ENCODE measurements around the gene KCNMB2.
"Not testable (repeated sequence)": the region's sequence is repeated elsewhere in the genome, so short reads cannot be mapped to it uniquely, and the experiment has no call there.

The KCNMB2 gene

DNA sequence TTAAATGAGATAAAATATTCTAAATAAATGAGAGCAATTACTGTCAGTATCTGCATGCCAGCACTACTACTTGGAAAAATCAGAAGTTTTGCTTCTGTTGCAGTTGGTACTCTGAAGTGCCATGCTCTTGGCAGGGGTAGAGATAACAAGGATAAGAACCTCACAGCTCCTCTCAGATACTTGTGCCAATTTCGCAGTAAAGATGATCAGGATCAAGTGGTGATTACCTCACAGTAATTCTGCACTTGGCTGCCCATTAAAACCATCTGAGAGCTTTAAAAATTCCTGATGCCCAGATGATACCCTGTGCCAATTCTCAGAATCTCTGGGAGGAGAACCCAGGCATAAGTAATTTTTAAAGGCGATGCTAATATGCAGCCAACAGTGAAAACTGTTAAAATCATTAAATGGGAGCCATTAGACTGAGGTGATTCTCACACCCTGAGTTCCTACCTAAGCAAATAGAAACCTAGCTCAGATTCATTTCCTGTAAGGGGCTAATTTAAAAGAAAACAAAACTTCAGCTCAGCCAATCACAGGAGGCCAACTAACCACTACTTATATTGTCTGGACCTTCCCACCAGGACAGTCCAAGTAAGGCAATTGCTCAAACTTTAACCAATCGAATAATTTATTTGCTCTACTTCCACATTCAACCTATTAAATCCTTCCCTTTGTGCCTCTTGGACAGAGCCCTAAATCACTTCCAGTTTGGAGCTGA lies 171.2 kb downstream of the KCNMB2 start:
- no peak for DNase-seq

GRCh38 chr3:178709051-178709450 lies 172.8 kb downstream of the KCNMB2 start:
- no peak for DNase-seq

DNA sequence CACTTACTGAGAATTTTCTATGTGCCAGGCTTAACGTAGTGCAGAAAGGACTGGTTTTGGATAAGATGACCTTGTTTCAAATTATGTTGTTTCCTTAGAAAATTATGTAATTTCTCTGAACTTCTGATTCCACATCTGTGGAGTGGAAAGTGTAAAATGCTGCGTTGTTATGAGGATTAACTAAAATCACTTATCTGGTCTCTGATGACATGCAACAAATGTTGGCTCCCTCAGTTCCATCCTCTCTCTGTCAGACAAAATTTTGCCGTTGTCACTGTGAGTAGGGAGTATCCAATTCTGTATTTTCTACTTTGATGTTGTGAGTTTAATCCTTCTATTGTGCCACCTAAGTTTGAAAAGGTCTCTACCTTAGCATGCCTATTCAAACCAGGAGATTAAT lies 175.5 kb downstream of the KCNMB2 start:
- no peak for DNase-seq

- DNase-seq: no peak
Observed at GRCh38 chr3:178712247-178712646, 176.0 kb downstream of the KCNMB2 start.

DNA sequence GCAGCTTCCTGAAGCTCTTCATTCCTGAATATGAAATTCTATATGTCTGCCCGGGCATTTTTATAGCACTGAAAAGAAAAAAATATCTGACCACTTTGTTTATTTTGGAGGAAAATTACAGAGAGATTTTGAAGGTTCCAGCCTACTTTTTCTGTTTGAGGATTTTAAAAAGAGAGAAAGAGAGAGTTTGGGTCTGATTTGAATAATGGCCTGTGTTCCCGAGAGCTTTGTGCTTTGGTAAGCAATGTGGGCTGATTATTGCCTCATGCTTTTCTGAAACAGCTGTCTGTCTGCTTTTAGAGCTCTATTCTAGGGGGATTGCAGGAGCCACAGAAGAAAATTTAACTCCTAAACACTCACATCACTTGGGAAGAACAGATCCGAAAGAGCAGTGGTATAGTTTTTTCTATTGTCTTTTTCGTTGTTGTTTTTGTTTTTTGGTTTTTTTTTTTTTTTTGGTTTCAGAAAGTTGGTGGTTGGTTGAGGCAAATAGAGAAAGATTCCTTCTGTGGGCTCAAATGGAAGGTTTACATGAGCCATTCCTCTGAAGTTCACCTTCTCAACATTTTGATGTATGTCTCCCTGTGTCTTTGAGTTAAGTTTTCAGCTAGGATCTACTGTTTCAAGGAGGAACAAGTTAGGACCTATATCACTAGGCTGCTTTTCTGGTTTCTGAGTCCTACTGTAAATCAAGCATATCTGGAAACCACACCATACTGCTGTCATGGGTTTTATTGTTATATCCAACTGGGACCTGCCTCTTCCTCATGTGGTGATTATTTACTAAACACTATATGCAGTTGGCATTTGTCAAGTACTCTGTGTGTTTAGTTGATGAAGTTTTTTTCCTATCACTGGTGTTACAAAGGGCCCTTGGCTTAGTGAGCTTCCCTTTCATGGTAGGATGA lies 178.9 kb downstream of the KCNMB2 start:
- no peak for DNase-seq

DNA sequence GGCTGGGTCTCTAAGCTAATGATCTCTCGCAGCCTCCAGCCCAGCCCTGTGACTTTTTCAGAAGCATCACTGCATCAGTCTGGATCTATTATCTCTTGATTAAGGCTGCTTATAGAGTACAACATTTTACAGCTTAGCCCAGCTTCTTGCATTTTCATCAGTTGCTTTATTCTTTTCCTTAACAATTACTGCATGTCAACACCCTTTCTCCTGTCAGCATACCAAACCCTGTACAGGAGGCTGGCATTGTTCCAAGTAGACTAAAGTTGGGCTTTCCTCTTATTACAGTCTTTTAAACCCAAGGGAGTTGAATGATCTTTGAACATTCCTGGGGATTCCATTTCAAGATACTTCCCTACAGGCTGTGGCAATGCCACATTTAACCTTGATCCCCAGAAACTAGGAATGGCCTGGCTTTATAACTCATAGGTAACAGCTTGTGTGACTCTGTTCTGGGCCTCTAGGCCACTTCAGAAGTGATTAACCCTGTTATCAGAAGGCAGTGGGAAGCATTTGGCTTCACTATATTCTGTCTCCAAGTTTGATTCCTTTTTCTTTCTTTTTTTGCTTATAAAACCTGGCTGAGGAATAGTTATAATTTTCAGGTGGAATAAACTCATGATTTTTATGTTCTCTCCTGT lies 182.9 kb downstream of the KCNMB2 start:
- no peak for DNase-seq

- DNase-seq: no peak
Observed at GRCh38 chr3:178732824-178733223, 196.6 kb downstream of the KCNMB2 start.

DNA sequence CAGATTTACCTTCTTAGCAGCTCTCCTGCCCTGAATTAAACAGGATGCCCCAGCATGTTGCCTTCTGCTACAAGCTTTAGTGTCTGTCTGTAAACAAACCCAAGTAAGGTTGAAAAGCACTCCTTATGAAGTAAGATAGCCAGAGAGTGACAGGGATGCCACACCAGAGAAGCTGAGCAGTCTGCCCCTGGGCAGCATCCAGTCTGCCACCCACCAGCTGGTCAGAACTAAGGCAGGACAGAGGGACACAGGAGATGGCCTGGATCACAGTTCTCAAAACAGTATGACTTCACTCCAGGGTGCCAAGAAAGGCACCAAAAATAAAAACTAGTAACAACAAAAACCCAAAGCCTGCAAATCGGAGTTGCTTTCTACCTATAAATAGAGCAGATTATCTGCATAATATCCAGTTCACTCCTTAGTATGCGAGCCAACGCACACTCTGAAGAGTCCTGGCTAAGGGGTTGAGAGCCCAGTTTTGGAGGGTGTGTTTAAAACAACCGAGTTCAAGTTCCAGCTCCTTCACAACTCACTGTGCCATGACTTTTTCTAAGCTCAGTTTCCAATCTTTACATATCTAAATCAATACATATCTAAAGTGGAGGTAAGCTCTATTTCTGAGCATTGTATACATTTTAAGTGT lies 198.9 kb downstream of the KCNMB2 start:
- no peak for DNase-seq

GRCh38 chr3:178736300-178736699 lies 200.1 kb downstream of the KCNMB2 start:
- DNase-seq: no peak

- no peak for DNase-seq
Observed at GRCh38 chr3:178739720-178740119, 203.5 kb downstream of the KCNMB2 start.

GRCh38 chr3:178741020-178741419 lies 204.8 kb downstream of the KCNMB2 start:
- no peak for DNase-seq

DNA sequence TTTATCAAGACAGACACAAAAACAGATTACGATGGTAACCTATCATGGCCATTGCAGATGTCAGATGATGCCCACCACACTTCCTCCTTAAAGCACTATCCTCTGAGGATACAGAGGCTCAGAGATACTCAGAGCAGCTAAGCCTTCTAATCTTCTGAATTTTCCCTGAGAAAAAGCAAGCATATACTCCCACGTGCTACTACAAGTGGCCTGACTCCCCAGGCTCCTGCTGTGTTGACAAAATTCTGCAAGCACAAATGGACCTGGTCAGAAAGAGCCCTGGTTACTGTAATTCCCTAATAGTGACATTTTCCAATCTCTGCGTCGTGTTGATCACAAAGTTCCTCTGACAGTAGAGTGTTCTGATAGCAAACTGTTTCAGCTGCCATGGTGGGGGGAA lies 207.1 kb downstream of the KCNMB2 start:
- DNase-seq: no peak

DNA sequence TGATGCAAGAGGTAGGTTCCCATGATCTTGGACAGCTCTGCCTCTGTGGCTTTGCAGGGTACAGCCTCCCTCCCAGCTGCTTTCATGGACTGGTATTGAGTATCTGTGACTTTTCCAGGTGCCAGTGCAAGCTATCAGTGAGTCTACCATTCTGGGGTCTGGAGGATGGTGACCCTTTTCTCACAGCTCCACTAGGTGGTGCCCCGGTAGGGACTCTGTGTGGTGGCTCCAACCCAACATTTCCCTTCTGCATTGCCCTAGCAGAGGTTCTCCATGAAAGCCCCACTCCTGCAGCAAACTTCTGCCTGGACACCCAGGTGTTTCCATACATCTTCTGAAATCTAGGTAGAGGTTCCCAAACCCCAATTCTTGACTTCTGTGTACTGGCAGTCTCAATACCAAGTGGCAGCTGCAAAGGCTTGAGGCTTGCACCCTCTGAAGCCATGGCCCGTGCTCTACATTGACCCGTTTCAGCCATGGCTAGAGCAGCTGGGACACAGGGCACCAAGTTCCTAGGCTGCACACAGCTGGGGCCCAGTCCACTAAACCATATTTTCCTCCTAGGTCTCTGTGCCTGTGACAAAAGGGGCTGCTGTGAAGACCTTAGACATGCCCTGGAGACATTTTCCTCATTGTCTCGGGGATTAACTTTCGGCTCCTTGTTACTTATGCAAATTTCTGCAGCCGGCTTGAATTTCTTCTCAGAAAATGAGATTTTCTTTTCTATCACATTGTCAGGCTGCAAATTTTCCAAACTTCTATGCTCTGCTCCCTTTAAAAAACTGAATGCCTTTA lies 209.8 kb downstream of the KCNMB2 start:
- not testable (repeated sequence) for DNase-seq

- no peak for DNase-seq
Observed at GRCh38 chr3:178748874-178749273, 212.6 kb downstream of the KCNMB2 start.

GRCh38 chr3:178749471-178749870 lies 213.2 kb downstream of the KCNMB2 start:
- DNase-seq: no peak

DNA sequence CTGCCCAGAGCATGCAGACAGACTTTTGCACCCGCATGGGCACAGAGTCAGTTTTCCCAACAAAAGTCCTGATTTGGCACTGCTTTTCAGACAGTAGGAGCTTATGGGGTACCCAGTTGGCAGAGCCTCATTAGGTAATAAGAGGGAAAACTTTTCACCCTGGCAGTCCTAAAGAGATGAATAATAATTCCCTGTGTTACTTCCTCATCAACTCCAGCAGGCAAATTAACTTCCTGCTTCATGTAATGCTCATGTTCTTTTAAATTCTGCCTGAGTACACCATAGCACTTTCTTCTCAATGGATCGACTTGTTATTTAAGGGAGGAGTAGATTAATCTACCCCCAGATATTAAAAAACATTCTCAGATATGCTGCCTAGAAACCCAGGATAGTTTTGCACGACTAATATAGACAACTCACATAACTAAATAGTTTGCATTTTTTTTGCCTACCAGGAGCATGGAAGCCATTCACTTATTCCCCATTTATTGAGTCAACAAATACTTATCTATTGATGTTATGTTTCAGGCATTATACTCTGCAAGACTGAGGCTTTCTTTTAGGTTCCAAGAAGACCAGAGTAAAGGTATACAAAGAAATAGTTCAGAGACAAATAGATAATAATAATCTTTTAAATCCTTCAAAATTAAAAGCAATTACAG lies 214.5 kb downstream of the KCNMB2 start:
- no peak for DNase-seq

- DNase-seq: no peak
Observed at GRCh38 chr3:178752843-178753242, 216.6 kb downstream of the KCNMB2 start.

DNA sequence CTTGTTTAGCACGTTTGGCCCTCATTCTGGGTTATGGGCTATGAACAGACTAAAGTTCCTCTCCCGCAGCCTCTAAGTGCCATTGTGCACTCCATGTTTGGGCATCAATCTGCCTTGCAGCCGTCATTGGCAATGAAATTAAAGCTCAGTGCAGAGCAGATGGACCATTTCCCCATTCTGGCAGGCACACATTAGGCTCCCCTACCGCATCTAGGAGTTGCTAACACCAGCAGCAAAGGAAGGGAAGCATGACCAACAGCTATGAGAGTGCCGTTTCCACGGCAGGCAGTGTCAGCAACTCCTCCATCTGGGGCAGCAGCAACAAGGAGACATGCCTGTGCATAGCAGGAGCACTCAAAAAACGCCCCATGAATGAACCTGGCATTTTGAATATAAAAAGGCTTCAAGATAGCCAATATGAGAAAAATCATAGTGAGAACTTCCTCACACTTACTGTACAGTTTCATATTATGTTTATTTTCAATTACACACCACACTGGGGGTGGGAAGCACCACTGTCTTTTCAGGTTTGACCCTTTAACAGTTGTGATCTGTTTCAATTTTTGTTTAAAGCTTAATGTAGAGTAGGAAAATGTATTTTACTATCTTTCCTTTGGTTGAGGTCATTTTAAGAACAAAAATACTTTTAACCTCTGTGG lies 218.7 kb downstream of the KCNMB2 start:
- DNase-seq: no peak

DNA sequence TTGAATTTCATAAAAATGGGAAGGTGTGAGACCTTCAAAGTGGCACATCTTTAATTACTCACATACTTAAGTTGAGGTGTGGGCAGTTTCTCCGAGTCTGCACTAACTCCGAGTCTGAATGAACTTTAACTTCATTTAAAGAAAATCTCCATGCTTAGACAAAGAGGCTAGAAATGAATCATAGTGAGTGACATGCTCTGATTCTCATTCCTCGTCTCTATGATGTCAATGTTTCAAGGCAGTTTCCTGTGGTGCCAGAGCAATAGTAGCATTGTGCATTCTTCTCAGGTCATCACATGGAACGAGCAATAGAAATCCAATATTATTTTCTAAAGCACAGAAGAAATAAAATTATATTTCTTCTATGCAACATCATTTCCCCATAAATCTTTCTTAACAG lies 224.8 kb downstream of the KCNMB2 start:
- no peak for DNase-seq

DNA sequence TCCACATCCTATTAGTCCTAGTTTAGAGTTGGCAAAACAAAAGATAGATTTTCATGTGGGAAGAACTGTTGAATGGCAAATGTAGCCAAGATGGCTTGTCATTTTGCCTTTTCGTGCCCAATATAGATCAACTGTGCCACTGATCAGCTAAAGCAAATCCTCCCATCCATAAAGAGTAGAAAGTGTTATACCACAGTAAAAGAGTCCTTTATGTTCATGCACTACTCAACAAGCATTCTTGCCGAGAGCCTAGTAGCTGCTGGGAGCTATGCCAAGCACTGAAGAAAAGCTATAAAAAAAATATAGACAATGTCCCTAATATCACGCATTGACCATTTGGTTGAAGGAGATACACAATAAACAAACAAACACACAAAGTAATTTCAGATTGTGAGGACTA lies 225.2 kb downstream of the KCNMB2 start:
- DNase-seq: no peak

DNA sequence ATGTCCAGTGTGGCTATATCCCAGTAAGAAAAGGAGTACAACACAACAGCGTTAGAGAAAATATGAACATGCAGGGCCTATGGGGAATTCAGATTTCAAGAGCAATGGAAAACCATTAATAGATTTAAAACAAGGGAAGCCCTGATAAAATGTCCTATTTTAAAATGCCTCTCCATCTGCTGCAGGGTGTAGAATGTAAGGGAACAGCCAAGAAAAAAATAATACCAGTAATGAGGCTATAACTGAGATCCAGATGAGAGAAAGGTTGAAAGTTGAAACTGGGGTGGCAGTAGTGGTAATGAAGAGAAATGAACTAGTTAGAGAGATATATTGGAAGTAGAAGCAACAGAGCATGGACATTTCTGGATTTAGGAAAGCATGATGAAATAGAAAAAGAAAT lies 226.1 kb downstream of the KCNMB2 start:
- no peak for DNase-seq
